Left ventricle myocardium inferior (tissue), 1 donor: ENCODE data around the gene PLAAT3. TPM values are rescaled to one million over a fixed set of nuclear protein-coding genes. Genes with fewer than 3 reads are reported as not detected.
"Not testable (repeated sequence)": the region's sequence is repeated elsewhere in the genome, so short reads cannot be mapped to it uniquely, and the experiment has no call there.

Experiments used
- DNase-seq: peaks from one replicate; pipeline ENCODE4 v3.0.0-alpha.2; 2020
- H3K27ac ChIP-seq: fragments of 200-600 bp; replicated peaks from 2 replicates; pipeline ENCODE4 v1.8.0; 2021
- H3K27me3 ChIP-seq: fragments of 200-600 bp; 2 replicates; pipeline ENCODE4 v1.8.0; 2021; ENCODE audit warnings: low read depth
- H3K36me3 ChIP-seq: fragments of 200-600 bp; 2 replicates; pipeline ENCODE4 v1.8.0; 2021
- H3K4me1 ChIP-seq: fragments of 200-600 bp; 2 replicates; pipeline ENCODE4 v1.8.0; 2021
- H3K4me3 ChIP-seq: fragments of 200-600 bp; 2 replicates; pipeline ENCODE4 v1.8.0; 2021; ENCODE audit warnings: mild to moderate bottlenecking, moderate library complexity
- H3K9me3 ChIP-seq: fragments of 200-600 bp; replicated peaks from 2 replicates; pipeline ENCODE4 v1.8.0; 2021
- intact Hi-C: fragments of 100-400 bp; cut with micrococcal nuclease; formaldehyde crosslinking; loops from one replicate; pipeline ENCODE4 v1.11.0; 2022
- total RNA-seq: library from RNA; stranded (reverse); fragmentation: NEBNext Ultra II Directional; extraction: Animal tissue kit (Norgen Biotek cat#: 25700); gene quantifications from one replicate; pipeline ENCODE4 v1.2.1, GENCODE V29; 2021
- TF ChIP-seq, protein P1 (sequence below): fragments of 200-600 bp; IDR thresholded peaks from 2 replicates; pipeline ENCODE4 v1.8.0; 2021; ENCODE audit warnings: antibody characterized with exemption, mild to moderate bottlenecking, borderline replicate concordance
- donor health status: DM: no; HTN: yes; CAD: no; lungs with severe emphysema.

PLAAT3 gene
- total RNA-seq, 1 donor from 2014 or later: 144 TPM

DNA sequence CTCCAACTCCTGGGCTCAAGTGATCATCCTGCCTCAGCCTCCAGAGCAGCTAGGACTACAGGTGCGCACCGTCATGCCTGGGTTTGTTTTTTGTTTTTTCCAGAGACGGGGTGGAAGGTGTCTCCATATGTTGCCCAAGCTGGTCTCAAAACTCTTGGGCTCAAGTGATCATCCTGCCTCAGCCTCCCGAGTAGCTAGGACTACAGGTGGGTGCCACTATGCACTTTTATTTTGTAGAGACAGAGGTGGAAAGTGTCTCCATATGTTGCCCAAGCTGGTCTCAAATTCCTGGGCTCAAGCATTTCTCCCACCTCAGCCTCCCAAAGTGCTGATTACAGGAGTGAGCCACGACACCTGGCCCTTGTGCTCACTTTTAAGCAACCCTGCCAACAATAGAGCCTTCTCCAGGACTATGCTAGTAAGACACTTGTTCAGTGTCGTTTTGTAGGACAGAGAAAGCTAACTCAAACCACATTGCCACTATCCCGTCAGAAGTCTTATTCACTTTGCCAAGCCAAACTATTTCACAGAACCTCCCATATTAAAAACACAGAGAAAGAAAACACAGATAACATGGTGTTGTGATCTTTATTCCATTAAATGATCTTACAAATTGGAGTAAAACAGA lies 9.4 kb upstream of the PLAAT3 start:
- intact Hi-C loops: no loop called here
- no peaks in the 10 kb centered on the region for H3K9me3 ChIP-seq
- H3K36me3 ChIP-seq: peaks cover 16% of the 10 kb centered on the region
- no peak overlapping the region for H3K4me3 ChIP-seq
- TF ChIP-seq, protein P1, sequence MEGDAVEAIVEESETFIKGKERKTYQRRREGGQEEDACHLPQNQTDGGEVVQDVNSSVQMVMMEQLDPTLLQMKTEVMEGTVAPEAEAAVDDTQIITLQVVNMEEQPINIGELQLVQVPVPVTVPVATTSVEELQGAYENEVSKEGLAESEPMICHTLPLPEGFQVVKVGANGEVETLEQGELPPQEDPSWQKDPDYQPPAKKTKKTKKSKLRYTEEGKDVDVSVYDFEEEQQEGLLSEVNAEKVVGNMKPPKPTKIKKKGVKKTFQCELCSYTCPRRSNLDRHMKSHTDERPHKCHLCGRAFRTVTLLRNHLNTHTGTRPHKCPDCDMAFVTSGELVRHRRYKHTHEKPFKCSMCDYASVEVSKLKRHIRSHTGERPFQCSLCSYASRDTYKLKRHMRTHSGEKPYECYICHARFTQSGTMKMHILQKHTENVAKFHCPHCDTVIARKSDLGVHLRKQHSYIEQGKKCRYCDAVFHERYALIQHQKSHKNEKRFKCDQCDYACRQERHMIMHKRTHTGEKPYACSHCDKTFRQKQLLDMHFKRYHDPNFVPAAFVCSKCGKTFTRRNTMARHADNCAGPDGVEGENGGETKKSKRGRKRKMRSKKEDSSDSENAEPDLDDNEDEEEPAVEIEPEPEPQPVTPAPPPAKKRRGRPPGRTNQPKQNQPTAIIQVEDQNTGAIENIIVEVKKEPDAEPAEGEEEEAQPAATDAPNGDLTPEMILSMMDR: no peak
- no peak for DNase-seq
- H3K4me1 ChIP-seq: peaks cover 3% of the 10 kb centered on the region
- H3K27ac ChIP-seq: no peak overlapping the region
- no peaks in the 10 kb centered on the region for H3K27me3 ChIP-seq

DNA sequence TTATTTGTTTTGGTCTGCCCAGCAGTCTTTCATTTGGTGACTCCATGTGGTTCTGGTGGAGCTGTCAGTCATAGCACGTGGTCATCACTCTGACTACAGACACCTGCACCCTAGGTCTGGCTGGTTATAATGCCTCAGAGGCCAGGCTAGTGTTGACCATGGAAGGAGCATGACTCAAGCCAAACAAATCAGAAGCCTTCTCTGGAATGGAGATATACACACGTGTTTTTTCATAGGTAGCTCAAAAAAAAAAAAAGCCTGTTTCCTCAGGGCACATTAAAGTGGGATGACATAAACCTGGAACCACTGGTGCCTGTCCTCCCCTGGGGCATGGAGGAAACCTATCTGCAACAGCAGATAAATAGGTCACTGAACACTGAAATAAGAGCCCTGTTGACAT lies 8.1 kb upstream of the PLAAT3 start:
- no peak overlapping the region for H3K27ac ChIP-seq
- intact Hi-C loops: no loop called here

DNA sequence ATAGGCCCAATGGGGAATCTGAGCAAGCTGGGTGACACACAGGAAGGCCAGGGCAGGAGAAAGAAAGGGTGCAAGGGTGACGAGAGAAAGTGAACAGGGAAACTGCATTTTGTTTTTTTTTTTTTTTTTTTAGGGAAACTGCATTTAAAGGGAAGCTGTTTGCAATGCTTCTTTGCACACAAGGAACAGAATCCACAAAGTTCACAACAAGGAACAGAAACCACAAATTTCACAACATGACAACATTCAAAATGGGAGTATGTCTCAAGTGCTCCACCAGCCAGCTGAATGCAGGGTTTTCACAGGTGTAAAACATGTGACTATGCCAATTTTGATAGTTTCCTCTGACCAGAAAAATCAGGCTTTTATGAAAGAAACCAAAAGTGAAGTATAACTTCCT lies 6.8 kb upstream of the PLAAT3 start:
- DNase-seq: no peak
- H3K27ac ChIP-seq: no peak overlapping the region
- TF ChIP-seq, protein P1: no peak

More for the DNA sequence above, 8.1 kb upstream of the PLAAT3 start:
- Histone ChIP-seq H3K9me3 (no peaks in the 10 kb centered on the region), H3K4me3 (no peak overlapping the region), H3K36me3 (peaks cover 3% of the 10 kb centered on the region), H3K4me1 (peaks cover 3% of the 10 kb centered on the region), H3K27me3 (no peaks in the 10 kb centered on the region)
- TF ChIP-seq, protein P1: no peak
- no peak for DNase-seq

DNA sequence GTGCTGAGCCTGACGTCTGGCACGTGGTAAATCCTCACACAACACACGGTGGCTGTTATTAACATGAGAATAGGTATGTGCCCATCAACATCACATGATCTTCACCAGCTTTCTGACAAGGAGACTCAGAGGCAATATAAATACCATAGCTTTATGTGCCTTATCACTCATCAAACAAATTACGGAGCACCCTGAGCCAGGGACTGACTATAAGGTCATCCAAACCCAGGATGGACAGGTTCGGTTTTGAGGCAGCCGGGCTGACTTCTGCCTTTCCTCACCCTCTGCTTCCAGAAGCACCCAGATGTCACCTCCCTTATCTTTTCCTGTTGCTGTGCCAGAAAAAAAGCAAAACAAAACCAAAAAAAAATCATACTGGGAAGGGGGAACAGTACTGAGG lies 5.7 kb upstream of the PLAAT3 start:
- TF ChIP-seq, protein P1: no peak
- no peak overlapping the region for H3K27ac ChIP-seq
- intact Hi-C loops: no loop called here
- no peaks in the 10 kb centered on the region for H3K36me3 ChIP-seq
- no peak for DNase-seq
- peaks cover 3% of the 10 kb centered on the region for H3K4me1 ChIP-seq
- no peaks in the 10 kb centered on the region for H3K27me3 ChIP-seq
- no peaks in the 10 kb centered on the region for H3K9me3 ChIP-seq
- H3K4me3 ChIP-seq: no peak overlapping the region

More for the DNA sequence above, 6.8 kb upstream of the PLAAT3 start:
- H3K4me3 ChIP-seq: no peak overlapping the region
- H3K36me3 ChIP-seq: no peaks in the 10 kb centered on the region
- H3K4me1 ChIP-seq: peaks cover 3% of the 10 kb centered on the region
- no peaks in the 10 kb centered on the region for H3K27me3 ChIP-seq
- no peaks in the 10 kb centered on the region for H3K9me3 ChIP-seq
- intact Hi-C loops: no loop called here

DNA sequence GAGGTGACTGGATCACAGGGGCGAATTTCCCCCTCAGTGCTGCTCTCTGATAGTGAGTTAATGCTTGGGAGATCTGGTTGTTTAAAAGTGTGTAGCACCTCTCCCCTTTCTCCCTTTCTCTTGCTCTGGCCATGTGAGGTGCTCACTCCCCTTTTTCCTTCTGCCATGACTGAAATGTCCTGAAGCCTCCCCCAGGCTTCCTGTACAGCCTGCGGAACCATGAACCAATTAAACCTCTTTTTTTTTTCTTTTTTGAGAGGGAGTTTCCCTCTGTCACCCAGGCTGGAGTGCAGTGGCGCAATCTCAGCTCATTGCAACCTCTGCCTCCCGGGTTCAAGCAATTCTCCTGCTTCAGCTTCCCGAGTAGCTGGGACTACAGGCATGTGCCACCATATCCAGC lies 3.5 kb upstream of the PLAAT3 start:
- H3K36me3 ChIP-seq, intact Hi-C loops, H3K27me3 ChIP-seq, H3K9me3 ChIP-seq, H3K4me3 ChIP-seq, DNase-seq, H3K27ac ChIP-seq: not testable (repeated sequence)
- peaks cover 19% of the 10 kb centered on the region for H3K4me1 ChIP-seq

DNA sequence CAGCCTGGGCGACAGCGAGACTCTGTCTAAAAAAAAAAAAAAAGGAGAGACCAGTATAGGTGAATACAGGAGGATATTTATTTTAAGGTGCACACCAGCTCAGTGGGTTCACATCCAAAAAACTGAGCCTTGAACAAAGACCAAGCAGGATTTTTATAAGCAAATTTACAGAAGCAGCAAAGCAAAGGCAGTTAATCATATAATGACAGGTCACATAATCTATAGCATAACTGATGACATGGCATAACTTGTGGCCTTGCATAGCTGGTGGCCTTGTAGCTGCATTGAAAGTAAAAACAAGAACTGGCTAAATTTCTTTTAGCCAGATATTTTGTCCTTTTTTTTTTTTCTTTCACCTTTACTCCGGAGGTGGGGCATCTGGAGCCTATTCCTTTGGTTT lies 2.7 kb upstream of the PLAAT3 start:
- no peak for DNase-seq
- Histone ChIP-seq H3K27me3 (no peaks in the 10 kb centered on the region), H3K4me1 (peaks cover 26% of the 10 kb centered on the region), H3K36me3 (no peaks in the 10 kb centered on the region), H3K9me3 (no peaks in the 10 kb centered on the region), H3K27ac (no peak overlapping the region), H3K4me3 (no peak overlapping the region)
- intact Hi-C loops: no loop called here
- TF ChIP-seq, protein P1: no peak
